ENCODE measurements around the gene SNX15.

SNX15 gene

DNA sequence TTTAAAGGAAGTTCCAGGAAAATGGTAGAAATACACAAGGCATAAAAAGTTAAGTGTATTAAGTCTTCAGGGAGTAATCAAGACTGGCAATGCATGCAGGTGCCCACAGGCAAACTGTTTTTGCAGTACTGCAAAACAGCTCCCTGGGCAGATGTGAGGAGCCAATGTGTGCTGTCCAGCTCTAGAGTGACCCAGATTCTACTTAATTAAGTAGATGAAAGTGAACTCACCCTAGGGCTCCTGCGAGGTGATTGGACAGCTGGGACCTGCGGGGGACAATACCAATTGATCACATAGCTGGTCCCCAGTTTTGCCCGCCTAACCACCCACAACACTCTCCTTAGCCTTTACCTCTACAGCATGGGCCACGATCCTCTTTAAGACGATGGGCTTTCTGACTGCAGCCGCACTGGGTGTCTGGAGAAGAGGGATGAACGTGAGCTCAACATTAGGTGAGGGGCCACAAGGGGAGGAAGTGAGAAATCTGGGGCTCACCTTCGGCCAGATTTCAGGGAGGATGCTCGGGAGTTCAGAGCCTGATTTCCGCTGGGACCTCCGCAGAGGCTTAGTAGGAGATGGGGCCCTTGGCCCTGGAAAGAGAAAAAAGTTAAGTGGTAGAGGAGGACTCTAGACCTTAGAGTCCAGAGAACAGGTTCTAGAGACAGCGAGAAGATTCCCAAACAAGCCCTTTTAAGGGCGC is 56.0 kb downstream of the SNX15 start:
- Histone ChIP-seq H3K36me3 (ENCODE audit: control insufficient read depth, insufficient read depth, low read length) (peaks cover 25% of the 10 kb centered on the region), H3K27me3 (replicated peaks; ENCODE audit: control insufficient read depth, insufficient read depth, low read length) (no peaks in the 10 kb centered on the region), H3K4me3 (replicated peaks; ENCODE audit: low read depth, low read length) (peak overlapping the region; percentile 73)
- no peak for DNase-seq (ENCODE audit: extremely low read depth, insufficient read length)
- TF ChIP-seq, protein P1, sequence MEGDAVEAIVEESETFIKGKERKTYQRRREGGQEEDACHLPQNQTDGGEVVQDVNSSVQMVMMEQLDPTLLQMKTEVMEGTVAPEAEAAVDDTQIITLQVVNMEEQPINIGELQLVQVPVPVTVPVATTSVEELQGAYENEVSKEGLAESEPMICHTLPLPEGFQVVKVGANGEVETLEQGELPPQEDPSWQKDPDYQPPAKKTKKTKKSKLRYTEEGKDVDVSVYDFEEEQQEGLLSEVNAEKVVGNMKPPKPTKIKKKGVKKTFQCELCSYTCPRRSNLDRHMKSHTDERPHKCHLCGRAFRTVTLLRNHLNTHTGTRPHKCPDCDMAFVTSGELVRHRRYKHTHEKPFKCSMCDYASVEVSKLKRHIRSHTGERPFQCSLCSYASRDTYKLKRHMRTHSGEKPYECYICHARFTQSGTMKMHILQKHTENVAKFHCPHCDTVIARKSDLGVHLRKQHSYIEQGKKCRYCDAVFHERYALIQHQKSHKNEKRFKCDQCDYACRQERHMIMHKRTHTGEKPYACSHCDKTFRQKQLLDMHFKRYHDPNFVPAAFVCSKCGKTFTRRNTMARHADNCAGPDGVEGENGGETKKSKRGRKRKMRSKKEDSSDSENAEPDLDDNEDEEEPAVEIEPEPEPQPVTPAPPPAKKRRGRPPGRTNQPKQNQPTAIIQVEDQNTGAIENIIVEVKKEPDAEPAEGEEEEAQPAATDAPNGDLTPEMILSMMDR (IDR thresholded peaks at IDR 0.05; ENCODE audit: insufficient read depth, low read length, poor library complexity, severe bottlenecking) = no peak

DNA sequence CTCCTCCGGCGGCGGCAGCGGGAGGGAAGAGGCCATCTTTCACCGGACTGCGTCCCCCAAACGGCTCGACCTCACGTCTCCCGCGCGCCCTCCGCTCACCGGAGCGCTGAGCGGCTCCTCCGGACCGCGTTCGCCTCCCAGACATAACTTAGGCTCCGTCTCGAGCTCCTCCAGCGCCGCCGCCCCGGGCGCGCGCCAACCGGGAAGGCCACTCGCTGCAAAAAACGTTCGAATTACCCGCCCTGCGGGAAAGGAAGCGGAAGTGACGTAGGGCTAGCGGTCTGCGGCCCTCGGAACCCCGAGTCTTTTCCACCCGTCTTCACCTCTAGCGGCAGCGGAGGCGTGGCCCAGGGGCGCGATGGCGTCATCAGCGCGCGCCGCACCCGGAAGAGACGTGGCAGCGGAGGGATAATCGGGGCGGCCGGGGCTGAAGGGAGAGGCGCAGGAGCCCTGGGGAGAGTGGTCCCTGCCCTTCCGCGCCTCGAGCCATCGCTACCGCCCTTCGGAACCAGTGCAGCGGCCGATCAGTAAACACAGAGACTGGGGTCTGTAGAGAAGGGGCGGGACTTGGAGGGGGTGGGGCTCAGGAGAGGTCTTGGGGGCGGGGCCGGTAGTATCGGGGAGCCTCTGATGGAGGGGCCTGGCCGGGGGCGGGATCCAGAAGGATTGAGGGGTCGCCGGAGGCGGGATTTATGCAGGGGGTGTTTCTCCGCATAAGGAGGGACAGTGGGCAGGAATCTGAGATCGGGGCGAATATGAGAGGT is 56.8 kb downstream of the SNX15 start, which contains the start of the genes CDCA5 and ZFPL1:
TSS of gene CDCA5 (minus strand) at position 207 of the 764 bp plus-strand sequence. CDS start at position 145, 62 bp downstream.
TSS of gene ZFPL1 (plus strand) at position 389 of the 764 bp plus-strand sequence. CDS start 477 bp downstream, outside the sequence.
- peaks cover 24% of the 10 kb centered on the region for H3K36me3 ChIP-seq (ENCODE audit: control insufficient read depth, insufficient read depth, low read length)
- H3K4me3 ChIP-seq (replicated peaks; ENCODE audit: low read depth, low read length) = peak within 1 kb of the TSS; percentile 73
- H3K27me3 ChIP-seq (replicated peaks; ENCODE audit: control insufficient read depth, insufficient read depth, low read length) = no peaks in the 10 kb centered on the region
- peak; percentile 97 for DNase-seq (ENCODE audit: extremely low read depth, insufficient read length)
- TF ChIP-seq, protein P1 (IDR thresholded peaks at IDR 0.05; ENCODE audit: insufficient read depth, low read length, poor library complexity, severe bottlenecking) = no peak

DNA sequence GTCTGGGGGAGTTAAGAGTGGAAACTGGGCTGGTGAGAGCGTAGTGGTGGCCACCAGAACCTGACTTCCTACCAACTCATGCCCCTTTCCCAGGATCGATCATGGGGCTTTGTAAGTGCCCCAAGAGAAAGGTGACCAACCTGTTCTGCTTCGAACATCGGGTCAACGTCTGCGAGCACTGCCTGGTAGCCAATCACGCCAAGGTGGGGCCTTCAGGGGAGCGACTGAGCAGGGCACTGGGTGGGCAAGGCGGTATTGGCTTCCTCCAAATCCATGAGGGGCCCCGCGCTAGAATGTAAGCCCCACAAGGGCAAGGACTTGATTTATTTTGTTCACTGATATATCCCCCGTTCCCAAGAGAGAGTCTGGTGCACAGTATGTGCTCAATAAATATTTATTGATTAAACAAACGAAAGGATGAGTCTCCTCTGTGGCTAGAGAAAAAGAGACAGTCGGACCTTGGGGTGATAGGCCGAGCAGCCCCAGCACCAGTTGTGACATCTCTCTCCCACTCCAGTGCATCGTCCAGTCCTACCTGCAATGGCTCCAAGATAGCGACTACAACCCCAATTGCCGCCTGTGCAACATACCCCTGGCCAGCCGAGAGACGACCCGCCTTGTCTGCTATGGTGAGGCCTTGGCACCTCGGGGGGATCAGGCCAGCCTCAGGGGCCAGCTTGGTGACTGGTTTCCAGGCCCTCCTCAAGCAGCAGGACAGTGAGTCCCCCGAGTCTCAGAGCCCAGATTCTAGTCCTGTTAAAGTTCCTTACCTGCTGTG is 57.5 kb downstream of the SNX15 start:
- H3K4me3 ChIP-seq (replicated peaks; ENCODE audit: low read depth, low read length) = peak overlapping the region; percentile 73
- TF ChIP-seq, protein P1 (IDR thresholded peaks at IDR 0.05; ENCODE audit: insufficient read depth, low read length, poor library complexity, severe bottlenecking) = no peak
- H3K36me3 ChIP-seq (ENCODE audit: control insufficient read depth, insufficient read depth, low read length) = peaks cover 29% of the 10 kb centered on the region
- no peak for DNase-seq (ENCODE audit: extremely low read depth, insufficient read length)
- no peaks in the 10 kb centered on the region for H3K27me3 ChIP-seq (replicated peaks; ENCODE audit: control insufficient read depth, insufficient read depth, low read length)

DNA sequence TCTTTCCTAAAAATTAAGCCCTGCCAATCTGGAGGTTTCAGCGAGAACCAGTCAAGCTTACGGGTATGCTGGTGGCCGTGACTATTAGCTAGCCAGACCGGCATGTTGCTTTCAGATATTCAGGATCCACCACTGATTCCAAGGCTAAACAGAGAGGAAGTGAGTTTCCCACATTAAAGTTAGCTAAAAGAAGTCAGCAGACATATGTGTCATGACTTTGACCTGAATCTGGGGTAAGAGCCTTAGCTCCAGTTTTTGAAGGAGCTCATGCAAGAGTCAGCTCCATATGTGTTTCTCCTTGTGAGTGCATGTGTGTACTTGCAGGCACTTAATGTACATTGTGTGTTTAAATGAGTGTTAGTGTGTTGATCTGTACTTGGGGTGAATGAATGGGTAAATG is 58.2 kb downstream of the SNX15 start:
- no peak overlapping the region for H3K4me3 ChIP-seq (replicated peaks; ENCODE audit: low read depth, low read length)
- TF ChIP-seq, protein P1 (IDR thresholded peaks at IDR 0.05; ENCODE audit: insufficient read depth, low read length, poor library complexity, severe bottlenecking) = no peak
- H3K36me3 ChIP-seq (ENCODE audit: control insufficient read depth, insufficient read depth, low read length) = peaks cover 26% of the 10 kb centered on the region
- no peak for DNase-seq (ENCODE audit: extremely low read depth, insufficient read length)
- H3K27me3 ChIP-seq (replicated peaks; ENCODE audit: control insufficient read depth, insufficient read depth, low read length) = no peaks in the 10 kb centered on the region

DNA sequence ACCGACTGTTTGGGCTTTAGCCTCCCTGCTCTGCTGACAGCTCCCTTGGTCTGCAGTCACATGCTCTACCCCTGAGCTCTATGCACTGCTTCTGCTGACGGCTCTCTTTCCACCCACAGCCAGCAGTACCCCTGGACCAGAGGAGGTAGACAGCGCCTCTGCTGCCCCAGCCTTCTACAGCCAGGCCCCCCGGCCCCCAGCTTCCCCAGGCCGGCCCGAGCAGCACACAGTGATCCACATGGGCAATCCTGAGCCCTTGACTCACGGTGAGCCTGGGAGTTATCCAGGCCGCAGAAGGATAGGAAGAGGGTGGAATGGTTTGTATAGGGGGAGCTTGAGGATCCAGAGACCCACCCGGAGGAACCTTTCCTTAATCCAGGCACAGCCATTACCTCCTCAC is 59.6 kb downstream of the SNX15 start:
- TF ChIP-seq, protein P1 (IDR thresholded peaks at IDR 0.05; ENCODE audit: insufficient read depth, low read length, poor library complexity, severe bottlenecking) = no peak
- Histone ChIP-seq H3K4me3 (replicated peaks; ENCODE audit: low read depth, low read length) (no peak overlapping the region), H3K36me3 (ENCODE audit: control insufficient read depth, insufficient read depth, low read length) (peaks cover 26% of the 10 kb centered on the region), H3K27me3 (replicated peaks; ENCODE audit: control insufficient read depth, insufficient read depth, low read length) (no peaks in the 10 kb centered on the region)
- no peak for DNase-seq (ENCODE audit: extremely low read depth, insufficient read length)
